H9 (cell line): ENCODE results near the gene LAIR1. TPM values are rescaled to one million over a fixed set of nuclear protein-coding genes. Genes with fewer than 3 reads are reported as not detected.

Source experiments
- DNase-seq: peaks from one replicate; pipeline ENCODE4 v3.0.0-alpha.2; 2017
- H2AFZ ChIP-seq: one replicate; pipeline ENCODE4 v1.6.1; 2013; ENCODE audit warnings: mild to moderate bottlenecking, low read length, control low read depth, moderate library complexity
- H2AK5ac ChIP-seq: 2 replicates; pipeline ENCODE4 v1.6.1; 2013; ENCODE audit warnings: low read length, control low read depth, mixed read lengths; ENCODE audit not compliant: insufficient read length
- H2BK120ac ChIP-seq: one replicate; pipeline ENCODE4 v1.6.1; 2013; ENCODE audit warnings: low read depth, mild to moderate bottlenecking, low read length, control low read depth, inconsistent platforms; ENCODE audit not compliant: poor library complexity, severe bottlenecking
- H2BK12ac ChIP-seq: 2 replicates; pipeline ENCODE4 v1.6.1; 2013; ENCODE audit warnings: low read length, control low read depth, mixed read lengths, low read depth; ENCODE audit not compliant: insufficient read length
- H2BK15ac ChIP-seq: 2 replicates; pipeline ENCODE4 v1.6.1; 2013; ENCODE audit warnings: low read depth, low read length, control low read depth
- H2BK20ac ChIP-seq: one replicate; pipeline ENCODE4 v1.6.1; 2013; ENCODE audit warnings: low read depth, mild to moderate bottlenecking, low read length, control low read depth, inconsistent platforms; ENCODE audit not compliant: poor library complexity, severe bottlenecking
- H2BK5ac ChIP-seq: 2 replicates; pipeline ENCODE4 v1.6.1; 2013; ENCODE audit warnings: low read length, control low read depth, mixed read lengths; ENCODE audit not compliant: insufficient read length
- H3K14ac ChIP-seq: 2 replicates; pipeline ENCODE4 v1.6.1; 2013; ENCODE audit warnings: low read length, control low read depth; ENCODE audit not compliant: insufficient read depth
- H3K18ac ChIP-seq: 2 replicates; pipeline ENCODE4 v1.6.1; 2013; ENCODE audit warnings: low read depth, mild to moderate bottlenecking, mixed read lengths, low read length, control low read depth; ENCODE audit not compliant: insufficient read length
- H3K23ac ChIP-seq: 2 replicates; pipeline ENCODE4 v1.6.1; 2013; ENCODE audit warnings: low read length, control low read depth, mixed read lengths, low read depth; ENCODE audit not compliant: insufficient read length
- H3K23me2 ChIP-seq: 2 replicates; pipeline ENCODE4 v1.6.1; 2013; ENCODE audit warnings: low read depth, mild to moderate bottlenecking, mixed read lengths, low read length, control low read depth; ENCODE audit not compliant: insufficient read length, poor library complexity, severe bottlenecking
- H3K27ac ChIP-seq: 2 replicates; pipeline ENCODE4 v1.5.1; 2013; ENCODE audit warnings: low read length, control low read depth, mixed read lengths, low read depth; ENCODE audit not compliant: insufficient read length
- H3K27me3 ChIP-seq: 2 replicates; pipeline ENCODE4 v1.6.1; 2013; ENCODE audit warnings: low read length, control low read depth, inconsistent platforms; ENCODE audit not compliant: insufficient read depth
- H3K4ac ChIP-seq: 2 replicates; pipeline ENCODE4 v1.6.1; 2013; ENCODE audit warnings: low read depth, mild to moderate bottlenecking, control low read depth, inconsistent platforms, low read length, moderate library complexity
- H3K4me1 ChIP-seq: 2 replicates; pipeline ENCODE4 v1.6.1; 2013; ENCODE audit warnings: low read length, control low read depth, inconsistent platforms; ENCODE audit not compliant: insufficient read depth
- H3K4me2 ChIP-seq: 2 replicates; pipeline ENCODE4 v1.6.1; 2013; ENCODE audit warnings: low read length, control low read depth, mixed read lengths; ENCODE audit not compliant: insufficient read length, insufficient read depth
- H3K56ac ChIP-seq: 2 replicates; pipeline ENCODE4 v1.6.1; 2013; ENCODE audit warnings: low read depth, mild to moderate bottlenecking, mixed read lengths, low read length, control low read depth; ENCODE audit not compliant: insufficient read length
- H3K79me1 ChIP-seq: 2 replicates; pipeline ENCODE4 v1.6.1; 2013; ENCODE audit warnings: low read depth, mild to moderate bottlenecking, moderate library complexity, low read length, control low read depth, inconsistent platforms; ENCODE audit not compliant: insufficient read depth, poor library complexity, severe bottlenecking
- H3K79me2 ChIP-seq: 2 replicates; pipeline ENCODE4 v1.6.1; 2013; ENCODE audit warnings: low read length, control low read depth, inconsistent platforms; ENCODE audit not compliant: insufficient read depth
- H3K9ac ChIP-seq: 2 replicates; pipeline ENCODE4 v1.6.1; 2013; ENCODE audit warnings: low read length, control low read depth, mixed read lengths; ENCODE audit not compliant: insufficient read length; ENCODE audit errors: extremely low read depth
- H3K9me3 ChIP-seq: one replicate; pipeline ENCODE4 v1.6.1; 2013; ENCODE audit warnings: low read depth, low read length, inconsistent platforms; ENCODE audit not compliant: control insufficient read depth
- H3T11ph ChIP-seq: one replicate; pipeline ENCODE4 v1.6.1; 2013; ENCODE audit warnings: mild to moderate bottlenecking, low read length, control low read depth, inconsistent platforms
- H4K20me1 ChIP-seq: one replicate; pipeline ENCODE4 v1.6.1; 2013; ENCODE audit not compliant: control insufficient read depth, insufficient read length, insufficient read depth
- H4K5ac ChIP-seq: 2 replicates; pipeline ENCODE4 v1.6.1; 2013; ENCODE audit warnings: low read depth, mild to moderate bottlenecking, mixed read lengths, low read length, control low read depth; ENCODE audit not compliant: insufficient read length
- H4K8ac ChIP-seq: replicated peaks from 2 replicates; pipeline ENCODE4 v1.6.1; 2013; ENCODE audit warnings: low read length, control low read depth, mixed read lengths, low read depth; ENCODE audit not compliant: insufficient read length
- H4K91ac ChIP-seq: 2 replicates; pipeline ENCODE4 v1.6.1; 2013; ENCODE audit warnings: low read depth, mild to moderate bottlenecking, moderate library complexity, mixed read lengths, low read length, control low read depth; ENCODE audit not compliant: insufficient read length
- H3K27ac Mint-ChIP-seq, 3 experiments: 2 replicates in 2 of 3; 3 replicates in 1 of 3; pipeline ENCODE4 v1.8.0; 2020 to 2021; ENCODE audit warnings: mixed read lengths in 3 of 3, mild to moderate bottlenecking in 1 of 3, moderate library complexity in 1 of 3
- H3K27me3 Mint-ChIP-seq: 2 replicates; pipeline ENCODE4 v1.8.0; 2021; ENCODE audit warnings: low read depth, mild to moderate bottlenecking, moderate library complexity, mixed read lengths
- H3K36me3 Mint-ChIP-seq, 3 experiments: 2 replicates in 2 of 3; 3 replicates in 1 of 3; pipeline ENCODE4 v1.8.0; 2020 to 2021; ENCODE audit warnings: low read depth in 3 of 3, mixed read lengths in 3 of 3; ENCODE audit not compliant: insufficient read depth in 1 of 3
- H3K4me1 Mint-ChIP-seq, 2 experiments: 2 replicates each; pipeline ENCODE4 v1.8.0; 2020; ENCODE audit warnings: mixed read lengths in 2 of 2
- H3K4me3 Mint-ChIP-seq, 2 experiments: 2 replicates in 1 of 2; 3 replicates in 1 of 2; pipeline ENCODE4 v1.8.0; 2020 to 2021; ENCODE audit warnings: mild to moderate bottlenecking in 2 of 2, mixed read lengths in 2 of 2, moderate library complexity in 1 of 2
- H3K9me3 Mint-ChIP-seq, 2 experiments: 2 replicates in 1 of 2; 3 replicates in 1 of 2; pipeline ENCODE4 v1.8.0; 2020; ENCODE audit warnings: mild to moderate bottlenecking in 2 of 2, mixed read lengths in 2 of 2, moderate library complexity in 1 of 2
- WGBS: extraction: QIAGEN DNeasy Blood & Tissue Kit; methylation state at CpG from one replicate; pipeline ENCODE4 v1.1.7; 2013; ENCODE audit warnings: missing lambda C conversion rate, low lambda C conversion rate, mixed read lengths; ENCODE audit not compliant: insufficient read length; ENCODE audit errors: extremely low coverage; 5-methylcytosine and 5-hydroxymethylcytosine counted together
- total RNA-seq: library from RNA; stranded (reverse); gene quantifications from 2 replicates; pipeline ENCODE4 v1.2.1, GENCODE V29; 2021
- TF ChIP-seq, protein P1 (sequence below): fragments of 200-600 bp; sonication (generic); conservative IDR thresholded peaks from 3 replicates; pipeline ENCODE4 v1.8.0; 2021; ENCODE audit warnings: antibody characterized with exemption, mild to moderate bottlenecking

Gene LAIR1
- total RNA-seq, 1 experiment from 2014 or later: not detected

DNA sequence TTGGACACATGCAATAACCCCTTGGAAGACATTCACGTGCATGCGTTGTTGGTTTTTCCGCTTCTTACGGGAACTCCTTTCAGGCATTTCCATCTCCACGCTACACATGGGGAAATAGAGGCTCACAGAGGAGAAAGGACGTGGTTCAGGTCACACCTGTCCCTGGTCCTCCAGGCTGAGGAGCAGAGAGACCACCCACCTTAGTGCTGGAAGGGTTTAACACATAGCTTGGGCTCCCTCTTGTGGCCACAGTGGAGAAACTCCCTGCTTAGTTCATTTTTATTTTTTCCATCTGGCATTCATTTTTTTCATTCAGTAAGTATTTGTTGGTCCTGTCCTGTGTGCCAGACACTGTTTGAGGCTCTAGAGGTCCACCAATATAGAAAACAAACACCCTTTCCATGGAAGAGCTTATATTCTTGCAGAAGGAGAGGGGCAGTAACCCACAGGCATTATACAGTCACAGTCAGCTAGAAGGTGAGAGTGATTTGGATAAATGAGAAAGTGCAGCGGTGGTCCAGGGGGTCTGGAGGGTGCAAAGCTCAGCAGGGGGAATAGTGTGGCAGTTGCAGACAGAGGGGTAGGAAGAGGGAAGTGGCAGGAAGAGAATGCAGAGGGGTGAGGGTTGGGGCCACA, 26.3 kb upstream of the LAIR1 start:
- no peak overlapping the region for H4K8ac ChIP-seq
- H3K4ac ChIP-seq: no peak overlapping the region
- no CpG with 5 or more reads among the region's 7 CpGs for WGBS
- H3K14ac ChIP-seq: no peak overlapping the region
- peak overlapping the region; percentile 20 for H3K4me2 ChIP-seq
- Mint-ChIP-seq H3K27me3 (peaks cover 61% of the 10 kb centered on the region), H3K27ac (peak overlapping the region in 1 of 3 experiments; percentile 5; a peak in 1 of 7 replicates), H3K4me1 (peaks cover 16 to 20% of the 10 kb centered on the region in 2 experiments), H3K9me3 (peaks cover 2 to 26% of the 10 kb centered on the region in 2 experiments; a peak in 1 of 5 replicates), H3K36me3 (no peaks in the 10 kb centered on the region), H3K4me3 (no peak overlapping the region; a peak in 1 of 5 replicates)
- no peak overlapping the region for H3K18ac ChIP-seq
- H3K23me2 ChIP-seq: no peaks in the 10 kb centered on the region
- no peak overlapping the region for H3K23ac ChIP-seq
- H3K56ac ChIP-seq: no peak overlapping the region
- H3K79me1 ChIP-seq: no peaks in the 10 kb centered on the region
- H2AK5ac ChIP-seq: no peak overlapping the region
- no peak overlapping the region for H3K9ac ChIP-seq
- H2BK15ac ChIP-seq: no peak overlapping the region
- H3K79me2 ChIP-seq: no peaks in the 10 kb centered on the region
- H3T11ph ChIP-seq: no peak overlapping the region
- H2AFZ ChIP-seq: no peak overlapping the region
- no peak overlapping the region for H2BK12ac ChIP-seq
- TF ChIP-seq, protein P1, sequence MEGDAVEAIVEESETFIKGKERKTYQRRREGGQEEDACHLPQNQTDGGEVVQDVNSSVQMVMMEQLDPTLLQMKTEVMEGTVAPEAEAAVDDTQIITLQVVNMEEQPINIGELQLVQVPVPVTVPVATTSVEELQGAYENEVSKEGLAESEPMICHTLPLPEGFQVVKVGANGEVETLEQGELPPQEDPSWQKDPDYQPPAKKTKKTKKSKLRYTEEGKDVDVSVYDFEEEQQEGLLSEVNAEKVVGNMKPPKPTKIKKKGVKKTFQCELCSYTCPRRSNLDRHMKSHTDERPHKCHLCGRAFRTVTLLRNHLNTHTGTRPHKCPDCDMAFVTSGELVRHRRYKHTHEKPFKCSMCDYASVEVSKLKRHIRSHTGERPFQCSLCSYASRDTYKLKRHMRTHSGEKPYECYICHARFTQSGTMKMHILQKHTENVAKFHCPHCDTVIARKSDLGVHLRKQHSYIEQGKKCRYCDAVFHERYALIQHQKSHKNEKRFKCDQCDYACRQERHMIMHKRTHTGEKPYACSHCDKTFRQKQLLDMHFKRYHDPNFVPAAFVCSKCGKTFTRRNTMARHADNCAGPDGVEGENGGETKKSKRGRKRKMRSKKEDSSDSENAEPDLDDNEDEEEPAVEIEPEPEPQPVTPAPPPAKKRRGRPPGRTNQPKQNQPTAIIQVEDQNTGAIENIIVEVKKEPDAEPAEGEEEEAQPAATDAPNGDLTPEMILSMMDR: peak; percentile 81
- H3K27ac ChIP-seq: no peak overlapping the region
- H4K5ac ChIP-seq: no peak overlapping the region
- no peak overlapping the region for H2BK120ac ChIP-seq
- H3K27me3 ChIP-seq: peaks cover 2% of the 10 kb centered on the region; the same call in 1 of the 2 replicates
- no peaks in the 10 kb centered on the region for H3K9me3 ChIP-seq
- no peak overlapping the region for H4K91ac ChIP-seq
- H2BK5ac ChIP-seq: no peak overlapping the region
- no peaks in the 10 kb centered on the region for H4K20me1 ChIP-seq
- H2BK20ac ChIP-seq: no peak overlapping the region
- H3K4me1 ChIP-seq: no peaks in the 10 kb centered on the region
- DNase-seq: peak; percentile 82
